Stimulated activated CD8-positive, alpha-beta memory T cell treated with anti-CD3 and anti-CD28 coated beads, Interleukin-12 subunit alpha, Interleukin-12 subunit beta, amount 100 ng/mL, for 24 hours (primary cell): ENCODE measurements around the gene BATF.

ENCODE experiments used
- DNase-seq: peaks from one replicate; pipeline ENCODE4 v3.0.0-alpha.2; 2020; ENCODE audit errors: extremely low read depth

The BATF gene

DNA sequence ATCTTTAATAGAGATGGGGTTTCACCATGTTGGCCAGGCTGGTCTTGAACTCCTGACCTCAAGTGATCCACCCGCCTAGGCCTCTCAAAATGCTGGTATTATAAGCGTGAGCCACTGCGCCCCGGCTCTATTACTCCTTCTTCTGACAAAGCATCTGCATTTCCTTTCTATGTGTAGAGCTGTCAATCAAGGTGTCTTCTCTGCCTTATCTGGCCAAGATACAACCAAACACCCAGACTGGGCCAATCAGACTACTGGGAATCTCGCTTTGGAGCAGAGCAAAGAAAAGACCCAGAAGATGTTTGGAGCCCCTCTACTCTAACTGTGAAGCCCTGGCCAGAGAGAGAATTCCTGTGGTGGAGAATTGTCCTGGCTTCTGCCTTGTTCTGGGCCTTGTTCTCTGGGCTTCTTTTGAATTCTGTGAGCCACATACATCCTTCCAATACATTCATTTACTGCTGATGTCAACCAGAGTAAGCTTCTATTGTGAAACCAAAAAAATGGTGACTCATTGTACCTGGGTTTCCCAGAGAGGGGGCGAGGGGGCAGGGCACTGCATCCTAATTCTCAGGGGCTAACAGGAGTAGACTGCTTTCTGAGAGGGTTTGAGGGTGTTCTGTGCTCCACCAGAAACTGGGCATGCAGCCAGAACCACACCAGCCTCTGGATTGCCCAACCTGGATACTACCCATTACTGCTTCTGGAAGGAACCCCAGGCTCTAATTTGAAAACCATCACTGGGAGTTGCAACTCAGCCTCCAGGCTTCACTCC is 37.4 kb downstream of the BATF start:
- DNase-seq: no peak

DNA sequence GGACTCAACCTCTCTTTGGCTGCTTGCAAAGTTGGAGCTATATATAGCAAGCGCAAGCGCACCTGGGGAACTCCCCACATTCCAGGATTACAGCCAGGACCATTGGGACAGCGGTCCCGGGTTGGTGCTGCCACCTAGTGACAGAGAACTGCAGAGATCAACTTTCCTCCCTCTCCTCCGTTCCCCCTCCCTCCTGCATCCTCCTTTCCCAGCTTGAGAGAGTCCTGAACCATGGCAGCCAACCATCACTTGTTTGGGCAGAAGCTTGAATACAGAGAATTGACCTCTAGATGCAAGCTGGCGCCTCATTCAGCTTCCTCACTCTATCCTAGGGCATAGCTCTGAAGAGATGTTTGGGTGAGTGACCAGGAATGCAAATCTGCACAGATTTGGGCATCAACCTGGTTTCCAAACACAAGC is 38.8 kb downstream of the BATF start:
- no peak for DNase-seq

DNA sequence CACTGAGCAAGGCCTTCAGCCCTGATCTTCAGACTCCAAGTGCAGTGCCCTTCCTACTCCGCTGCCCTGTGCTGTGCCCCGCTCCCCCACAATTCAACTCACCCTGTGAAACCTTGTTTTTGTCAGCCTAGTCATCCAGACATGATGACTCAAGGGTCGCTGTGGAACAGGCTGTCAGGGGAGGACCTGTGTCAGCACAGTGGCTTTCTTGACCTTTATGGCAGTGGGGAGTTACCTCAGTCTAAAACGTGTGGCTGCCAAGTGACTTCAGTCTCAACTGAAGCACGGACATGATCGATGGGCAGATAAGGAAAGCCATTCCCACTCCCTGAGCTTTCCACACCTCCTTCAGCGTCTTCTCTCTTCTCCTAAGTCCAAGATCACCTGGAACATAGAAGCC is 39.8 kb downstream of the BATF start:
- no peak for DNase-seq

DNA sequence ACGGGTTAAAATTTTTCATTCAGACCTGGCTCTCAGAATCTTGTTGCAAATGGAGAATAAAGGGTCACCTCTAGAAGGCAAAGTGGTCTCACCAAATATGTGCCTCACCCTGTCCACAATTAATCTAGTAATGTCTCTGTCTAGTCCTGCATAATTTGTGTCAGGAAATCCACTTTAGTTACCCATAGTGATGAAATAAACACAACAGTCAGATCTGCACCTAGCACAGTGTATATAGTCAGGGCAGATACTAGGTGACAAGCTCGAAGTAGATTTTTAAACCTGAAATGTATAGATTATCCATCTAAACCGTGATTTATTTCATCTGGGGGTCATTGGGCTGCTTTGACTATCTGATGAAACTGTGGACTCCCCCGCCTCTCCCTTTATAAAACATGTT is 40.2 kb downstream of the BATF start:
- DNase-seq: no peak

DNA sequence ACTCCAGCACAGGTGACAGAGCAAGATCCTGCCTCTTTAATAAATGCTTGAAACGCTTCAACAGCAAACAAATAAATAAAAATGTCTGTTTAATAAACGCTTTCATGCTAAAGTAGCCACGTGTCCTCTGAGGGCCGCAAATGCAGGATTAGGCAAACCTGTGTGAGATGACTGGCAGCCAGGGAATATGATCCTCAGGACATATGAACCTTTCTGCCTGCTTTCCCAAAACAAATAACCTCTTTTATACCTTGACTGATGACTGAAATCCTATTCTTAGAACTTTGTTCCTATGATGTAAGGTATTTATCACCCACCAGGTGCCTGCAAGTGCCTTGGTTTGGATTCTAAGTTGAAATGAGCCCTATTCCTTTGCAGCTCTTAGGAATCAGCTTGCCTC is 41.7 kb downstream of the BATF start:
- DNase-seq: no peak

DNA sequence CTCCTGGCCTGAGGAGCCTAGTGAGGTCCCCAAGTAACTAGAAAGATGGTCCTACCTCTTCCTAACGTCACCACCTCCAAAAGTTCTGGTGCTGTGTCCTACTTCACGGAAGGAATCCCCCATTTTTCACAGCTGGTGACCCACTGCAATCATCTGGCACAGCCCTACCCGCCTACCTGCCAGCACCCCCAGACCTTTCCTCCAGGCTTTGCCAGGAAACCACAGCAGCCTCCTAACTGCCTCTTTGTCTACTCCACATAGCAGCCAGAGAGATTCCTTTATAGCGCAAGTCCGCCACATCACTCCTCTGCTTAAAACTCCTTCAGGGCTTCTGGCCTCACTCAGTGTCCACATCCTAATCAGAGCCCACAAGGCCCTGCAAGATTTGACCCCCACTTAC is 42.8 kb downstream of the BATF start:
- no peak for DNase-seq

DNA sequence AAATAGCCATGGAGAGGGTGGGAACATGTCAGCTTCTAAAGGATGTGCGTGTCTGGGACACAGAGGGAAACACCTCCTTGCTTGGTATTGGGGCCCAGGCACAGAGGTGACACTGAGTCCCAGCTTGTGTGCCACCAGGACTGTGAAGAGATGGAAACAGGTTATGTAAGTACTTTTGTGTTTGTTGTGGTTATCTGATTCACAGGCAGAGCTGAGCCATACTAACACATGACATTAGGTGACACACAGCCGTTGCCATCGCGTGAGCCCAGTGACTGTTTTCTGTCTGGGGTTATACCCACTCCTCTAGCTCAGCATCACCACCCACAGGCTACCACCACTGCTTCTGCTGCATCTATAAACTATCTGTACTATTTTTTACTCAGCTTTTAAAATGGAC is 44.1 kb downstream of the BATF start:
- no peak for DNase-seq

DNA sequence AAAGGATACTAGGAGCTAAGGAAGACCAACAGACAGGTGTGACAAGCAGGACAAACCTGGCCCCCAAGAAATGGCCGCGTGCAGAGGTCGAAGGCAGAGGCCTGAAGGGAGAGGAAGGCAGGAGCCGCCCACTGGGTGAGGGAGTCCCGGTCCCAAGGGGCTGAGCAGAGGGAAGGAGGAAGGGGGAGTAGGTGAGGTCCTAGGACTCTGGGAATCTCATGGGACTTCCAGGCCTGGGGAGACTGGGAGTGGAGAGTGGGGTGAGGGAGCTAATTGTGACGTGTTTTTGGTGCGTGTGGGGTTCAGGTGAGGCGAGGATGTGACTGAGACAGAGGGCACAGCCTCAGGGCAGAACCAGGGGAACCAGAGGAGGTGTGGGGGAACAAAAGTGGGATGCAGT is 44.5 kb downstream of the BATF start:
- DNase-seq: no peak

DNA sequence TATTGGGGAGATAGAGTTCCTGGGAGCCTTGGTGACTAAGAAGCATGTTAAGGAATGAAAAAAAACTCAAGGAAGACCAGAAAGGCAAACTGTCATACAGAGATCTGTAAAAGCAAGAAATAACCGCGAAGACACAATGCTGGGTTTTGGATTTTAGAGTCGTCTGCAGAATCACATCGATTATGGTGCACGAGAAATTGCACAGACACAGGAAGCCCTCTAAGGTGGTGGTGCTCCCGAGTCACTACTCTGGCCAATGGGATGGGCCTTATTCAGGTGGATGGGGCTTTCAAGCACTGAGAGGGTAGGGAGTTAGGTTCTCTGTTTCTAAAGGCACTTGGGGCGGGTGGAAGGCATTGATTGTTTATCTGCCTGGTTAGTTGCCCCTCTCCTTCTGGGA is 45.9 kb downstream of the BATF start:
- no peak for DNase-seq

DNA sequence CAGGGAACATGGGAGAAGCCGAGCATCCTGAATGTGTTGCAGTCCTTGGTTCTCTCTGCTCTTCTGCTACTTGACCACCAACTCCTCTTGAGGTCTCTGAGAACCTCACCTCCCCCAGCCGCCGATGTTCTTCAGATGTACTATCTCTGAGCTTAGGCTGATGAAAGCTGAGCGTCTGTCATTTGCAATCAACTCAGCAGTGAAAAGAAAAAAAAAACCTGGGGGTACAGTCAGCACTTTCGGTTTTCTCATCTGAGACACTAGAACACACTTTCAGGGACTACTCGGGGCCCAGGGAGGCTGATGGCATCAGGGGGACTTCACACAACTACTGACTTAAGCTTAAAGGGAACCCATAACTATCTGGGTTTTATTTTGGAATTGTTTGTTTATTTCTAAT is 46.5 kb downstream of the BATF start:
- DNase-seq: no peak

DNA sequence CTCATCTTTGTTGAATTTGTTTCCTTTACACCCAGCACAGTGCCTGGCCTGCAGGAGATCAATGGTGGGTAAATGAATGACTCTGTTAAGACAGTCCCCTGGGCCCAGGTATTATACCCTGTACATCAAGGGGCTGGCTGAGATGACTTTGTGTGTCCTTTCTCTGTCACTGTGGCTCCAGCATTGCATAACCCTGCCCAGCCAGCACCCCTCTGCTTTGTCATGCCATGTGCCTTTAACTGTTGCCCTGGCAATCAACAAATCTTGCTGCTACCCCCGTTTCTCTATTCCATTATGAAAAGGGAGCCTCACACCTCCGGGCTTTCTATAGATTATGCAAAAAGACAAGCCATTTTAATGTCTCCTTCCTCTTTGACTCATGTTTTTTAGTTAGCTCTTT is 48.5 kb downstream of the BATF start:
- no peak for DNase-seq

DNA sequence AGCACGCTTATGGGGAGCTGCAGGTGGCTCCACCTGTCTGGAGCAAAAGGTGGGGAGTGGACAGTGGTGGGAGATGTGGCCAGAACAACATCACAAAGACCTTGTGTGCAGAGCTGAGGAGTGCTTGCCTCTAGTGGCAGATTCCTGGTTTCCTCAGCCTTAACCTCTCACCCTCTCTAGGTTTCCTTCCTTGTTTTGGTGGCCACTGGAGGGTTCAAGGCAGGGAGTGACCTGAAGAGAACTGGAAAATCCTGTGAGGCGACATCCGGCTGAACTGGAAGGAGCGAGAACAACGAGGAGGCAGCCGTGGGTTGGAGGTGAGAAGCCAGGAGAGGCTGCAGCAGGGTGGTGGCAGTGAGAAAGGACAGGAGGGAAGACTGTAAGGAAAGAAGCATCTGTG is 49.8 kb downstream of the BATF start:
- no peak for DNase-seq

DNA sequence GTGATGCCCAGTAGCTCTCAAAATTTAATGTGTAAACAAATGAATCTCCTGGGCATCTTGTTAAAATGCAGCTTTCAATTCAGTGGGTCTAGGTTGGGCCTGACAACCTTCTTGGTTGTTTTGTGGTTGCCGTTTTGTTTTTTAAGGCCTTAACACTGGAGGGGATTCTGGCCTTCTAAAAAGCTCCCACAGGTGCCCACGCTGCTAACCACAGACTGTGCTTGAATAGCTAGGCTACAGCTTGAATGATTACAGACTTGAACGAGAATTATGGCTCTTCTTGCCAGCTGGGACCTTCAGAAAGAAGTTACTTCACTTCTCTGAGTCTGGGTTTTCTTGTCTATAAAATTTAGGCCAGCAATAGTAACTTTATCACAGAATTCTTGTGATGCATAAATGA is 54.8 kb downstream of the BATF start:
- DNase-seq: no peak

DNA sequence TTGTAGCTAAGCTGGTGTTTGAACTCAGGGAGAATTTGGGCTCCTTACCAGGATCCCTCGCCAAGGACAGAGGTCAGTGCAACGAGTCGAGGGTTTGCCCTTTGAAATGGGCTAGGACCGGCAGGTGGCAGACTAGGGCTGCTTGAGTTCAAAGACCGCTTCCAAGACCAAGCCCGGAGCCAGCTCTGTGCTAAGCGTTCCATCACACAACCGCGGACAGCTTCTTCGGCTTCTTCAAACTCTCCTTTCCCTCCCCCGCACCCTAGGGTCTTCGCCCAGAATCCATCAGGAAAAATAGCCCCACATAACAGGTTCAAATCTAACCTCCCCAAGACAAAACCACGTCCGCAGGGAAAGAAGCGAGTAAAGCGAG is 55.4 kb downstream of the BATF start:
- DNase-seq: no peak

DNA sequence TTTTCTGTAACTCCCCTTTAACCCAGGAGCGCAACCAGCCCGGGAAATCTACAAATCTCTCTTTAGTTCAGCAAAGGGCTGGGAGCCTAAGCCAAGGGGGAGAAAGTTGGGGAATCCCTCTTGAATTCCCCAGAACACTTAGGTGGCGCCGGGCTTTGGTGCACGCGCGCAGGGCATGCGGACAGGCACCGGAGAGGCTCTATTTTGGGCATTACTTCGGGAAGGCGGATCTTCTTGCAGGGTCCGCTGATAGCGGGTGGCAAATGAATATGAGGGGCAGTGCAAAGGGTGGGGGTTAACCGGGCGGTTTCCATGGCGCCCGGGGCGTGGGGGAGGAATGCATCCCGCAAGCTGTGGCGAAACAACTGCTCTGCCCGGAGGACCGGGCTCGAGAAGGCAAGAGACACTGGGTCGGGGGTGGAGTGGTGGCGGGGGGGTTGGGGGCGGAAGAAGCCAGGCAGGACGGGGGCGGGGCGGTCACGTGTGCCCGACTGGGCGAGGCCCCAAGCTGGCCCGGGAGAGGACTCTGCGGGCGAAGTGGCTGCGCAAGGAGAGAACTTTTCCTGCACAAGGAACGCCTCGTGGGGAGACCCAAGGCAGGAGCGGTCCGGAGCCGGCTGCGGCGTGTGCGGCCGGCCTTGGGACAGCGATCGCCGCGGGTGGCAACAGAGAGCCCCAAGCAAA is 56.0 kb downstream of the BATF start, which contains the start of gene FLVCR2:
FLVCR2 (plus strand) TSS at position 519 of the 684 bp plus-strand sequence. CDS start 353 bp downstream, outside the sequence.
- no peak for DNase-seq

DNA sequence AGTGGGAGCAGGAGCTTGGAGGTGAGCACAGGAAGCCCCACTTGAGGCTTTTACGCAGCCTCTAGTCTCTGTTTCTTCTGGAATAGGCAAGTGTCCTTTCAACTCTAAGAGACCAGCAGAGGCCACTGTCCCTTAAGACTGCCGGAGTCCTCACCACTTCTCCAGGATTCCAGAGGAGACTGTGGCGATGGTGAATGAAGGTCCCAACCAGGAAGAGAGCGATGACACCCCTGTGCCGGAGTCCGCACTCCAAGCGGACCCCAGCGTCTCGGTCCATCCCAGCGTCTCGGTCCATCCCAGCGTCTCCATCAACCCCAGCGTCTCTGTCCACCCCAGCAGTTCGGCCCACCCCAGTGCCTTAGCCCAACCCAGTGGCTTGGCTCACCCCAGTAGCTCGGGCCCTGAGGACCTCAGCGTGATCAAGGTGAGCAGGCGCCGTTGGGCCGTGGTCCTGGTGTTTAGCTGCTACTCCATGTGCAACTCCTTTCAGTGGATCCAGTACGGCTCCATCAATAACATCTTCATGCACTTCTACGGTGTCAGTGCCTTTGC is 56.6 kb downstream of the BATF start:
- no peak for DNase-seq

DNA sequence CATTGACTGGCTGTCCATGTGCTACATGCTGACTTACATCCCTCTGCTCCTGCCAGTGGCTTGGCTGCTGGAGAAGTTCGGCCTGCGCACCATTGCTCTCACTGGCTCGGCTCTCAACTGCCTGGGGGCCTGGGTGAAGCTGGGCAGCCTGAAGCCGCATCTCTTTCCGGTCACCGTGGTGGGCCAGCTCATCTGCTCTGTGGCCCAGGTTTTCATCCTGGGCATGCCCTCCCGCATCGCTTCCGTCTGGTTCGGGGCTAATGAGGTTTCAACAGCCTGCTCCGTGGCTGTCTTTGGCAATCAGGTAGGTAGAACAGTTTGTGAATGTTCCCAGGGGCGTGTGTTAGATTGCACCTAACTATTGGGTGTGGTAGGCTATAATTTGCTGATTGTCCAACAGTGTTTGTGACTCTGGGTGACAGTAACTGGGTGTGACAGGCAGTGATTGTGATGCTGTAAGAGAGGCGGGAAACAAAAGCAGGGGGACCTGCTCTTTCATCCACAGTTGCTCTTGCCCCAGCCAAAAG is 57.1 kb downstream of the BATF start:
- DNase-seq: no peak

DNA sequence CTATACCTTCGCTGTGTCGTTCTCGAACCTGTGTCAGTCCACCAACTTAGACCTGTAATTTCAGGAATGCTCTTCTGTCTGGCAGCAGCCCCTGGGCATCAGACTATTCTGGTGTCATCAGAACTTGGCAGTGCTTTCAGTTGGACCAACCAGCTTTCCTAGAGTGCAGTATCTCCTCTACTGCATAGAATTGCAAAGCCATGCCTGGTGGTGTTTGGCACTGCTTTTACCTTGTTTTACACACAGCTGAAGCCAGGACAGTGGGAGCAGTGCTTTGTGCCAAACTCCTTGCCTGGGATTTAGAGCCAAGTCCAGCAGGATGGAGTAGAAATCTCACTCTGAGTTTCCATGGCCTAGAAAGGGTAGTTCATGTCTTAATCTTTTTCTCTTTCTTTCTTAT is 57.6 kb downstream of the BATF start:
- DNase-seq: no peak

DNA sequence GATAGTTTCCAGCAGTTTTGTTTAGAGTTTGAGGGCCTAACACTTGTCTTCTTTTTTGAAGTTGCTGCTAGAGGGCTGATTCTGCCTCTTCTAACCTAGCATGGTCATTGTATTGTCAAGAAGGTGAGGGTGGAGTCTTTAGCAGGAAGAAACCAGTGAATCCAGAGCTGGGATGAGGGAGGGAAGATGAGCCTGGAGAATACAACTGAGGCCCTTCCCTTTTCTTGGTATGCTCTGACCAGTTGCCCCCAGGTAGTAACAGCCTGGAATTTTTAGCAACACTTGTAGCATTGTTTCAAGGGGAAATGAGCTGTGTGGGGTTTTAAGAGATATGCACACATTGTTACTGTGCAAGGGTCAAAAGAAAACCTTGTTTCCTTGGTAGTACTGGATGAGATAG is 65.1 kb downstream of the BATF start:
- no peak for DNase-seq

DNA sequence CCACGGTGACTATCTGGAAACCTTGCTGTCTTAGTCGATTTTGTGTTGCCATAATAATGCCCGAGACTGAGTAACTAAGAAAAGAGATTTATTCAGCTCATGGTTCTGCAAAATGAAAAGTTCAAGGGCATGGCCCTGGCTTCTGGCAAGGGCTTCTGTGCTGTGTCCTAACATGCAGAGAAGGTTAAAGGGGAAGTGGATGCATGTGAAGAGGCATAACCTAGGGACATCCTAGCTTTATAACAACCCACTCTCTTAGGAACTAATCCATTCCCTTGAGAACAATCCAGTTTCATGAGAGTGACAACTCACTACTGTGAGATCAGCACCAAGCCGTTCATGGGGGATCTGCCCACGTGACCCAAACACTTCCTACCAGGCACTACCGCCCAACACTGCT is 67.7 kb downstream of the BATF start:
- no peak for DNase-seq

DNA sequence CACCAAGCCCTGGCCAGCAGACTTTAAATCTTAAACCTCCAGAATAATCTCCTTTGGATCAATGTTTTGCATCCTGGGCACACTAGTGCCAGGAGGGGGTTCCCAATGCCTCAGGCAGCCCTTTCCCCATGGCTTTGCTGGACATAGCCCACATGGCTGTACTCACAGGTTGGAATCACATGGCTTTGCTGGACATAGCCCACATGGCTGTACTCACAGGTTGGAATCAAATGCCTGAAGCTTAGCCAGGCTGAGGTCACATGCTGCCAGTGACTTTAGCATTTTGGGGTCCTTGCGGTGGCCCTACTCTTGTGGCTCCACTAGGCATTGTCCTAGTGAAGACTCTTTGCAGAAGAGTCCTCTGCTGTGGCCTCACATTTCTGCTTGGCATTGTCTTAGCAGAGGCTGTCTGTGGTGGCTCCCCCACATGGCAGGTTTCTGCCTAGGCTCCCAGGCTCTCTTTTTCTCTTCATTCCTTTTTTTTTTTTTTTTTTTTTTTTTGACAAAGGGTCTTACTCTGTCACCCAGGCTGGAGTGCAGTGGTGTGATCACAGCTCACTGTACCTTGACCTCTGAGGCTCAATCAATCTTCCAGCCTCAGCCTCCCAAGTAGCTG is 69.2 kb downstream of the BATF start:
- DNase-seq: no peak

DNA sequence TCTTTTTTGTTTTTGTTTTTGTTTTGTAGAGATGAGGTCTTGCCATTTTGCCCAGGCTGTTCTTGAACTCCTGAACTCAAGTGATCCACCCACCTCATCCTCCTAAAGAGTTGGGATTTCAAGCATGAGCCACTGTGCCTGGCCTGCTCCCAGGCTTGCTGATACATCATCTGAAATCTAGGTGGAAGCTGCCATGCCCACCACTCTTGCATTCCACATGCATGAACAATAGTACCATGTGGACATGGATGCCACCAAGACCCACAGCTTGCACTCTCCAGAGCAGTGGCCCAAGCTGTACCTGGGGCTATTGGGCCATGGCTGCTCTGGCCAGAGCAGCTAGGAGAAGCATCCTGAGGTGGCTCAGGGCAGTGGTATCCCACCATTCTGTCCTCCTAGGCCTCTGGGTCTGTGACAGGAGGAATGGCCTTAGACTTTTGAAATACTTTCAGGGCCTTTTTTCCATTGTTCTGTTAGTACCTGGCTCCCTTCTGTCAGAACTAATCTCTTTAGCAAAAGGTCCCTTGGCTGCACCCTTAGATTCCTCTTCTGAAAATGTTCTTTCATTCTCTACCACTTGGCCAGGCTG is 69.8 kb downstream of the BATF start:
- no peak for DNase-seq
